Limb (tissue), 2 donors: Measurements from ENCODE around the gene LUC7L.
"Not testable (repeated sequence)": the region's sequence is repeated elsewhere in the genome, so short reads cannot be mapped to it uniquely, and the experiment has no call there.

Source experiments
- DNase-seq, 2 donors: peaks; one replicate each; pipeline ENCODE4 v3.0.0-alpha.2; 2016; ENCODE audit errors: extremely low spot score in 2 of 2

LUC7L gene

DNA sequence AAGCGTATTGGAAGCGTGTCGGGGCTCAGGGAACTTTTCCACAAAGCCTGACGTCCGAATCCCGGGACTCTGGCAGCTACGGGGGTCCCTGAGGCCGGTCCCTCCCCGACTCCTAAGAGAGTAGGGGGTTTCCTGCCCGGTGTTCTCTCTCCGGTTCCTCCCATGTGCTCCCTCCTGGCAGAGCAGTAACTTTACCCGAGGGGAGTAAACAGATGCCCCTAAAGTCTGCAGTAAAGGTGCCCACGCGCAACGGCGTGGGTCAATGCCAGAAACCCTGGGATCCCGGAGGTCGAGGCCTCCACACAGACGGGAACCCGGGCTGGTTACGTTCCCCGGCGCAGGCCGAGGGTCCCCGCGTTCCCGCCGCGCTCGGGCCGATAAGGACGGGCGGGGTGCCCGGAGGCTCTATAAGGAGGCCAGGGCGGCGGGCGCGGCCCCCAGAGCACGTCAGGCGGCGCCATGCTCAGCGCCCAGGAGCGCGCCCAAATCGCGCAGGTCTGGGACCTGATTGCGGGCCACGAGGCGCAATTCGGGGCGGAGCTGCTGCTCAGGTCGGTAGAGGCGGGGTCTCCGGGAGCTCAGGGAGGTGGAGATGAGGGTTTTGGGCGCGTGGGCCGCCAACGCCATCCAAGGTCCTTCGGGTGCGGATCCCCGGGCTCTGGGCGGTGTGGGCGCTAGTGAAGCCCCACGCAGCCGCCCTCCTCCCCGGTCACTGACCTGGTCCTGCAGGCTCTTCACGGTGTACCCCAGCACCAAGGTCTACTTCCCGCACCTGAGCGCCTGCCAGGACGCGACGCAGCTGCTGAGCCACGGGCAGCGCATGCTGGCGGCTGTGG is 63.5 kb downstream of the LUC7L start, which contains the start of gene HBM:
HBM (plus strand) TSS at position 440 of the 836 bp plus-strand sequence; CDS start at position 460, 20 bp downstream.
- no peak for DNase-seq

DNA sequence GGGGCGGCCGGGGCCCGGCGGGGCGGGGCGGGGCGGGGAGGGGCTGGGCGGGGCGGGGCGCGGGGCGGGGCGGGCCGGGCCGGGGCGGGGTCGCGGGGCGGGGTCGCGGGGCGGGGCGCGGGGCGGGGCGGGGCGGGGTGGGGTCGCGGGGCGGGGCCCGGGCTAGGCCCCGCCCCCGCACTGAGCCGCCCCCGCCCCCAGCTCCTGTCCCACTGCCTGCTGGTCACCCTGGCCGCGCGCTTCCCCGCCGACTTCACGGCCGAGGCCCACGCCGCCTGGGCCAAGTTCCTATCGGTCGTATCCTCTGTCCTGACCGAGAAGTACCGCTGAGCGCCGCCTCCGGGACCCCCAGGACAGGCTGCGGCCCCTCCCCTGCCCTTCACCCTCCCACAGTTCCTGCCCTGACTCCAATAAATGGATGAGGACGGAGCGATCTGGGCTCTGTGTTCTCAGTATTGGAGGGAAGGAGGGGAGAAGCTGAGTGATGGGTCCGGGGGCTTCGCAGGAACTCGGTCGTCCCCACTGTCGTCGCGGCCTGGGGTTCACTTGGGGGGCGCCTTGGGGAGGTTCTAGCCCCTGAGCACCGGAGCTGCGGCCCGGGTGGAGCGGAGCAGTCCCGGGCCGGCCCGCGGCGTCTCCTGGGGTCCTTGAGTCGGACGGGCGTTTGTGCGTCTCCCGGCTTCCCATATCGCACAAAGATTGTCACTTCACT is 64.3 kb downstream of the LUC7L start:
- DNase-seq: peak in 1 of 2 donors; percentile 32

DNA sequence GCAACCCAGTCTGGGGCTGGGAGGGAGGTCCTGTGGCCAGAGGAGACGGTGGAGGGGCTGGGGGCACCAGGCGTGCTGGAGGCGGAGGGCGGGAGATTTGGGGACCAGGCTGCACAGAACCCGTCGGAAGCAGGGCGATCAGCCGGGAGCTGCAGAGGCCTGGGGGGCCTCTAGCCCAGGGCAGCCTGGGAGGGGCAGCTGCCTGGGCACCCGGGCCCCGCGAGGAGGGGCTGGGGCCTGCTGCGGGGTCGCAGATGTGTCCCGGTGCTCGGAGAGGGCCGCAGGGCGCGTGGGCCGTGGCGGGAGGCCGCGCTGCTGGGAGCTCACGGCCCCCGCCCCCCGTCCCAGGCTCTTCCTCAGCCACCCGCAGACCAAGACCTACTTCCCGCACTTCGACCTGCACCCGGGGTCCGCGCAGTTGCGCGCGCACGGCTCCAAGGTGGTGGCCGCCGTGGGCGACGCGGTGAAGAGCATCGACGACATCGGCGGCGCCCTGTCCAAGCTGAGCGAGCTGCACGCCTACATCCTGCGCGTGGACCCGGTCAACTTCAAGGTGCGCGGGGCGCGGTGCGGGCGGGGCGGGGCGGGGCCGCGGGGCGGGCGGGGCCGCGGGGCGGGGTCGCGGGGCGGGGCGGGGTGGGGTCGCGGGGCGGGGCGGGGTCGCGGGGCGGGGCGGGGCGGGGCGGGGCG is 65.0 kb downstream of the LUC7L start:
- not testable (repeated sequence) for DNase-seq

GRCh38 chr16:163696-164095 is 65.6 kb downstream of the LUC7L start:
- not testable (repeated sequence) for DNase-seq

GRCh38 chr16:163139-163538 is 66.1 kb downstream of the LUC7L start:
- not testable (repeated sequence) for DNase-seq

GRCh38 chr16:162271-162991 is 66.8 kb downstream of the LUC7L start:
- no peak for DNase-seq

GRCh38 chr16:160691-161190 is 68.5 kb downstream of the LUC7L start:
- DNase-seq: no peak

GRCh38 chr16:160242-160641 is 69.0 kb downstream of the LUC7L start:
- not testable (repeated sequence) for DNase-seq

GRCh38 chr16:159136-159849 is 70.0 kb downstream of the LUC7L start:
- no peak for DNase-seq

- no peak for DNase-seq
Observed at GRCh38 chr16:155031-155398, 74.2 kb downstream of the LUC7L start.

GRCh38 chr16:154217-155030 is 74.8 kb downstream of the LUC7L start:
- DNase-seq: peak; percentile 22 to 35

- not testable (repeated sequence) for DNase-seq
Observed at GRCh38 chr16:153550-154216, 75.6 kb downstream of the LUC7L start.

DNA sequence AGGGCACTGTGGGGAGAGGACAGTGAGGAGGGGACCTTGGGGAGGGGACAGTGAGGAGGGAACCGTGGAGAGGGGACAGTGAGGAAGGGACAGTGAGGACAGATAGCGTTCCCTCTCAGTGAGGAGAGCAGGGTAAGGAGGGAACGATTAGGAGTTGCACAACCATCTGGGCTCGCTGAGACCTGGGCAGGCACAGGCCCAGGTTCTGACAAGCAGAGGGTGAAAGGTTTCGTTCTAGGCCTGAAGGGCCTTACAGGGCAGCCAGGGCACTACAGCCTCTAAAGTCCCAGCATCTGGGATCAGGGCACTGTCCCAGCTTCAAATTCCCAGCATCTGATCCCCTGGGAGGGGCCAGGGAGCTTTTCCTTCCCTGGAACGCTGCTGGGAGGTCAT is 76.1 kb downstream of the LUC7L start:
- not testable (repeated sequence) for DNase-seq

- DNase-seq: no peak
Observed at GRCh38 chr16:152141-153128, 76.8 kb downstream of the LUC7L start, which contains the start of gene HBZ. TSS of gene HBZ (plus strand) at chr16:152644. CDS start at chr16:152910, 266 bp downstream.

- no peak for DNase-seq
Observed at GRCh38 chr16:149024-149660, 80.1 kb downstream of the LUC7L start.

GRCh38 chr16:146646-147045 is 82.6 kb downstream of the LUC7L start:
- no peak for DNase-seq

- no peak for DNase-seq
Observed at GRCh38 chr16:144797-145252, 84.4 kb downstream of the LUC7L start.
